H1 (cell line): ENCODE data around the gene ARL5A.

ENCODE experiments used
- CBX5 ChIP-seq: fragments of 300-800, 300-1000 bp; sonication (generic); IDR thresholded peaks from 2 replicates; pipeline ENCODE4 v1.7.1; 2016; ENCODE audit warnings: antibody characterized with exemption, low read length, low read depth
- CEBPB ChIP-seq: IDR thresholded peaks from 2 replicates; pipeline ENCODE4 v1.6.1; 2012; ENCODE audit warnings: low read depth, low read length
- EZH2 ChIP-seq: fragments of 200-600 bp; sonication (generic); IDR thresholded peaks from 2 replicates; pipeline ENCODE4 v1.7.1; 2012; ENCODE audit warnings: low read depth, mild to moderate bottlenecking, moderate library complexity, low read length, inconsistent platforms; ENCODE audit not compliant: severe bottlenecking
- POLR2A ChIP-seq, 2 experiments: IDR thresholded peaks; 1 replicate in 1 of 2; 2 replicates in 1 of 2; pipeline ENCODE4 v1.6.1; 2011; ENCODE audit warnings: low read depth in 2 of 2, low read length in 2 of 2, mild to moderate bottlenecking in 2 of 2; ENCODE audit errors: control extremely low read depth in 1 of 2
- TF ChIP-seq, protein P1 (sequence below), 3 experiments: IDR thresholded peaks; 1 replicate in 2 of 3; 2 replicates in 1 of 3; pipeline versions ENCODE4 v1.5.1 to v1.6.1; 2011; ENCODE audit warnings: low read length in 3 of 3, mild to moderate bottlenecking in 3 of 3, inconsistent platforms in 2 of 3, low read depth in 1 of 3, moderate library complexity in 1 of 3; ENCODE audit not compliant: insufficient read depth in 1 of 3; ENCODE audit errors: control extremely low read depth in 1 of 3
- TF ChIP-seq, protein P2 (sequence below): IDR thresholded peaks from 2 replicates; pipeline ENCODE4 v1.6.1; 2011; ENCODE audit warnings: low read length, improper control_type of control experiment
- TF ChIP-seq, protein P3 (sequence below): IDR thresholded peaks from 2 replicates; pipeline ENCODE4 v1.6.1; 2012; ENCODE audit warnings: inconsistent platforms

DNA sequence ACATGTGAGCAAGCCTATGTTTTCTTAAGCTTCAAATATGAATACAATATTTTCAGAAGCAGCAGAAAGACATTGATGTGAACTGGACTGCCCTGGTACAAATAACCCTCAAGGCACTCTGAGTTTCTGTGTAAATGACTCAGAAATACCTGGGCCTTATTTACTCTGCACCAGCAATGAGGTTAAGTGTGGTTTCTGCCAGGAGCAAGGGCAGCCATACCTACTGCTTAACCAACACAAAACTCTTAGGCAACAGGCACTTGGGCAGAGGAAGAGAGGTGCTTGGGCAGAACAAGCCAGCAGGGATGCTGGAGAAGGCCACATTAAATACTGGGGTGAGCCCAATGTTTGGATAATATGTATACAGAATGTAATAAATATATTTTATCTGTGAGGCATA, 29.4 kb upstream of the ARL5A start:
- TF ChIP-seq POLR2A (IDR thresholded peaks at IDR 0.05; ENCODE audit: control extremely low read depth in 1 of 2, low read depth in 2 of 2, low read length in 2 of 2) (no peak), CEBPB (no peak), EZH2 (no peak), CBX5 (no peak)
- TF ChIP-seq, protein P1, sequence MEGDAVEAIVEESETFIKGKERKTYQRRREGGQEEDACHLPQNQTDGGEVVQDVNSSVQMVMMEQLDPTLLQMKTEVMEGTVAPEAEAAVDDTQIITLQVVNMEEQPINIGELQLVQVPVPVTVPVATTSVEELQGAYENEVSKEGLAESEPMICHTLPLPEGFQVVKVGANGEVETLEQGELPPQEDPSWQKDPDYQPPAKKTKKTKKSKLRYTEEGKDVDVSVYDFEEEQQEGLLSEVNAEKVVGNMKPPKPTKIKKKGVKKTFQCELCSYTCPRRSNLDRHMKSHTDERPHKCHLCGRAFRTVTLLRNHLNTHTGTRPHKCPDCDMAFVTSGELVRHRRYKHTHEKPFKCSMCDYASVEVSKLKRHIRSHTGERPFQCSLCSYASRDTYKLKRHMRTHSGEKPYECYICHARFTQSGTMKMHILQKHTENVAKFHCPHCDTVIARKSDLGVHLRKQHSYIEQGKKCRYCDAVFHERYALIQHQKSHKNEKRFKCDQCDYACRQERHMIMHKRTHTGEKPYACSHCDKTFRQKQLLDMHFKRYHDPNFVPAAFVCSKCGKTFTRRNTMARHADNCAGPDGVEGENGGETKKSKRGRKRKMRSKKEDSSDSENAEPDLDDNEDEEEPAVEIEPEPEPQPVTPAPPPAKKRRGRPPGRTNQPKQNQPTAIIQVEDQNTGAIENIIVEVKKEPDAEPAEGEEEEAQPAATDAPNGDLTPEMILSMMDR (IDR thresholded peaks at IDR 0.05; ENCODE audit: control extremely low read depth in 1 of 3, insufficient read depth in 1 of 3, low read depth in 1 of 3, low read length in 3 of 3), result no peak
- TF ChIP-seq, protein P2, sequence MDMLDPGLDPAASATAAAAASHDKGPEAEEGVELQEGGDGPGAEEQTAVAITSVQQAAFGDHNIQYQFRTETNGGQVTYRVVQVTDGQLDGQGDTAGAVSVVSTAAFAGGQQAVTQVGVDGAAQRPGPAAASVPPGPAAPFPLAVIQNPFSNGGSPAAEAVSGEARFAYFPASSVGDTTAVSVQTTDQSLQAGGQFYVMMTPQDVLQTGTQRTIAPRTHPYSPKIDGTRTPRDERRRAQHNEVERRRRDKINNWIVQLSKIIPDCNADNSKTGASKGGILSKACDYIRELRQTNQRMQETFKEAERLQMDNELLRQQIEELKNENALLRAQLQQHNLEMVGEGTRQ, result no peak
- TF ChIP-seq, protein P3, sequence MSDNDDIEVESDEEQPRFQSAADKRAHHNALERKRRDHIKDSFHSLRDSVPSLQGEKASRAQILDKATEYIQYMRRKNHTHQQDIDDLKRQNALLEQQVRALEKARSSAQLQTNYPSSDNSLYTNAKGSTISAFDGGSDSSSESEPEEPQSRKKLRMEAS, result no peak
